Neural cell (in vitro differentiated cells): ENCODE results near the gene RND3. TPM values are rescaled to one million over a fixed set of nuclear protein-coding genes. Genes with fewer than 3 reads are reported as not detected.

Experiments used
- H2AFZ ChIP-seq: fragments of 200-600, 300-800 bp; sonication (generic), shearing (Covaris generic); 2 replicates; pipeline ENCODE4 v1.6.0; 2014; ENCODE audit warnings: low read depth, mild to moderate bottlenecking, antibody characterized with exemption, low read length, moderate library complexity
- H3F3A ChIP-seq: fragments of 200-600 bp; shearing (Covaris generic); 2 replicates; pipeline ENCODE4 v1.6.1; 2016; ENCODE audit warnings: mild to moderate bottlenecking, moderate library complexity, mixed read lengths, antibody characterized with exemption, low read length; ENCODE audit not compliant: insufficient read depth, poor library complexity, severe bottlenecking
- H3K27ac ChIP-seq: fragments of 200-600, 300-800 bp; sonication (generic), shearing (Covaris generic); 2 replicates; pipeline ENCODE4 v1.5.1; 2014; ENCODE audit warnings: mild to moderate bottlenecking, low read length, moderate library complexity
- H3K27me3 ChIP-seq: fragments of 300-800, 200-600 bp; sonication (generic), shearing (Covaris generic); 2 replicates; pipeline ENCODE4 v1.6.0; 2014; ENCODE audit warnings: mild to moderate bottlenecking, low read depth, low read length, moderate library complexity; ENCODE audit not compliant: insufficient read depth
- H3K36me3 ChIP-seq: fragments of 300-800, 200-600 bp; sonication (generic), shearing (Covaris generic); 2 replicates; pipeline ENCODE4 v1.5.1; 2014; ENCODE audit warnings: mild to moderate bottlenecking, antibody characterized with exemption, low read length, moderate library complexity; ENCODE audit not compliant: insufficient read depth
- H3K4me2 ChIP-seq: fragments of 300-800, 200-600 bp; sonication (generic), shearing (Covaris generic); 2 replicates; pipeline ENCODE4 v1.6.0; 2014; ENCODE audit warnings: mild to moderate bottlenecking, low read length
- H3K4me3 ChIP-seq: fragments of 300-800, 200-600 bp; sonication (generic), shearing (Covaris generic); 2 replicates; pipeline ENCODE4 v1.5.1; 2014; ENCODE audit warnings: mild to moderate bottlenecking, low read length, moderate library complexity
- H3K79me2 ChIP-seq: fragments of 200-600 bp; shearing (Covaris generic); replicated peaks from 2 replicates; pipeline ENCODE4 v1.6.0; 2014; ENCODE audit warnings: mild to moderate bottlenecking, low read length, moderate library complexity; ENCODE audit not compliant: insufficient read depth
- H3K9ac ChIP-seq: fragments of 300-800, 200-600 bp; sonication (generic), shearing (Covaris generic); 2 replicates; pipeline ENCODE4 v1.6.1; 2016; ENCODE audit warnings: mild to moderate bottlenecking, low read length, mixed read lengths
- H3K9me2 ChIP-seq: fragments of 200-600 bp; shearing (Covaris generic); 2 replicates; pipeline ENCODE4 v1.6.1; 2016; ENCODE audit warnings: mild to moderate bottlenecking, low read length, mixed read lengths; ENCODE audit not compliant: insufficient read depth
- H3K9me3 ChIP-seq: fragments of 200-600, 300-800 bp; sonication (generic), shearing (Covaris generic); 2 replicates; pipeline ENCODE4 v1.6.1; 2016; ENCODE audit warnings: mild to moderate bottlenecking, mixed run types, low read length, moderate library complexity, mixed read lengths
- H4K20me1 ChIP-seq: fragments of 200-600 bp; shearing (Covaris generic); 2 replicates; pipeline ENCODE4 v1.6.1; 2016; ENCODE audit warnings: mild to moderate bottlenecking, mixed run types; ENCODE audit not compliant: insufficient read depth
- EP300 ChIP-seq: fragments of 450-650 bp; conservative IDR thresholded peaks from 2 replicates; pipeline ENCODE4 v1.6.1; 2014; ENCODE audit warnings: antibody characterized with exemption, mild to moderate bottlenecking, moderate library complexity; ENCODE audit not compliant: poor library complexity, severe bottlenecking
- EZH2 ChIP-seq: fragments of 200-600, 300-800 bp; shearing (Covaris generic), sonication (generic); IDR thresholded peaks from 2 replicates; pipeline ENCODE4 v1.6.1; 2014; ENCODE audit warnings: antibody characterized with exemption, low read length, borderline replicate concordance, mild to moderate bottlenecking; ENCODE audit not compliant: insufficient read depth, poor library complexity, severe bottlenecking
- MXI1 ChIP-seq: fragments of 450-650 bp; conservative IDR thresholded peaks from 2 replicates; pipeline ENCODE4 v1.6.1; 2014; ENCODE audit warnings: antibody characterized with exemption, mild to moderate bottlenecking; ENCODE audit not compliant: poor library complexity, severe bottlenecking
- POLR2AphosphoS5 ChIP-seq: IDR thresholded peaks from 2 replicates; pipeline ENCODE4 v1.6.1; 2012
- RAD21 ChIP-seq: fragments of 450-650 bp; conservative IDR thresholded peaks from 2 replicates; pipeline ENCODE4 v1.6.1; 2014; ENCODE audit warnings: antibody characterized with exemption, mild to moderate bottlenecking, moderate library complexity
- SMC3 ChIP-seq: fragments of 450-650 bp; conservative IDR thresholded peaks from 2 replicates; pipeline ENCODE4 v1.6.1; 2014; ENCODE audit warnings: antibody characterized with exemption, mild to moderate bottlenecking, moderate library complexity; ENCODE audit not compliant: poor library complexity
- TAF1 ChIP-seq: IDR thresholded peaks from 2 replicates; pipeline ENCODE4 v1.6.1; 2012; ENCODE audit warnings: low read depth
- polyA plus RNA-seq: library from polyadenylated mRNA; depleted of rRNA; stranded (reverse); fragments of >200 nt; gene quantifications from 2 replicates; pipeline ENCODE4 v1.2.3, GENCODE V29; 2014
- TF ChIP-seq, protein P1 (sequence below): IDR thresholded peaks from 2 replicates; pipeline ENCODE4 v1.6.1; 2012; ENCODE audit warnings: borderline replicate concordance
- TF ChIP-seq, protein P2 (sequence below): fragments of 450-650 bp; IDR thresholded peaks from 2 replicates; pipeline ENCODE4 v1.5.1; 2014; ENCODE audit warnings: antibody characterized with exemption, mild to moderate bottlenecking, moderate library complexity; ENCODE audit not compliant: poor library complexity, severe bottlenecking

The RND3 gene
- polyA plus RNA-seq, 1 donor from 2014 or later, result 143 TPM

DNA sequence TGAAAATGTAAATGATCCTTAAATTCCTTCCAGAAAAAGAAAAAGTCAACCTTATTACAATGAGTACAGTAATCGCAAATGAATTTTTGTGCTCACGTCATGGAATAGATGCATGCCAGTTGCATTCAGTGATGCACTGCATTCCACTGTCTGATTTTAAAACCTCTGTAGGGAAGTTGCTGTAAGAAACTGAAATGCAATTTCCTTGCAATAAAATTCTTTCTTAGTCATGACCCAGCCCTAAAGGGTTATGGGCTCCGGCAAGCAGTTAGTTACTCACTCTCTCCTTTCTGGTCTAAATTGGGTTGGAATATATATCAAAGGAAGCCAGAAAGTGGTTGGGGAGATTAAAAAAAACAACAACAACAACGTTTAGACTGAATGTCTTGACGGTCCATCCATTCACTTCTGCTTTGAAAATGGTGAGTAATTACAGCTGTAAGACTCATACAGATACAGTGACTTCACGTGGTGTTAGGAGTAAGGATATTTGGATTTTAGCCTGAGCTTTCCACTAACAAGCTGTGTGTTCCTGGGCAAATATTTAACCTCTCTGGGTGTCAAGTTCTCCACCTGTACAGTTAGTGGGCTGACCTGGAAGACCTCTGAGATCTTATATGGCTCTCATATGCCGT lies 8.6 kb upstream of the RND3 start:
- no peaks in the 10 kb centered on the region for H3K27me3 ChIP-seq
- no peaks in the 10 kb centered on the region for H3K9me2 ChIP-seq
- no peak overlapping the region for H3K9ac ChIP-seq
- H3K4me3 ChIP-seq, result no peak overlapping the region
- no peak overlapping the region for H3K27ac ChIP-seq
- no peaks in the 10 kb centered on the region for H4K20me1 ChIP-seq
- H3K36me3 ChIP-seq, result no peaks in the 10 kb centered on the region
- no peak overlapping the region for H2AFZ ChIP-seq
- no peaks in the 10 kb centered on the region for H3K79me2 ChIP-seq
- no peaks in the 10 kb centered on the region for H3K9me3 ChIP-seq
- TF ChIP-seq RAD21, result no peak
- H3K4me2 ChIP-seq, result no peak overlapping the region
- no peaks in the 10 kb centered on the region for H3F3A ChIP-seq

DNA sequence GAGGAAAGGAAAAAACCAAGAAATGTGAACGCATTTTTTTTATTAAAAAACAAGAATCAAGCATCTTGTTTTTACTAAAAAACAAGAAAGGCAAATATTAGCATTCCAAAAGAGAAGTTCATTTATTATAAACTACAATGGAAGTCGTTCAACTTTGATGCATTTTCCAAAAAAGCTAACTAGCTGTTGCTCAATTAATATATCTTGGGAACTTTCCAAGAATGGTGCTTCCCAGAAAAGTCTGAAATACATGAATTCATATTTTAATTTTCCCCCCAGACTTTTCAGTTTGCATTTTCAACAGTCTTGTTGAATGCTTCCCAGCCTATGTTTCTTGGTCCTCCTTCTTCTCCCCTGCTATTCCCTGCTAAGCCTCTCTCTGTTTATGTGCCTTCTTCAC lies 7.5 kb upstream of the RND3 start:
- H3K4me3 ChIP-seq, result no peak overlapping the region
- no peaks in the 10 kb centered on the region for H3F3A ChIP-seq
- H3K27me3 ChIP-seq, result no peaks in the 10 kb centered on the region
- TF ChIP-seq POLR2AphosphoS5 (no peak), EZH2 (no peak), EP300 (no peak), RAD21 (no peak), SMC3 (no peak), TAF1 (no peak), MXI1 (no peak)
- TF ChIP-seq, protein P1, sequence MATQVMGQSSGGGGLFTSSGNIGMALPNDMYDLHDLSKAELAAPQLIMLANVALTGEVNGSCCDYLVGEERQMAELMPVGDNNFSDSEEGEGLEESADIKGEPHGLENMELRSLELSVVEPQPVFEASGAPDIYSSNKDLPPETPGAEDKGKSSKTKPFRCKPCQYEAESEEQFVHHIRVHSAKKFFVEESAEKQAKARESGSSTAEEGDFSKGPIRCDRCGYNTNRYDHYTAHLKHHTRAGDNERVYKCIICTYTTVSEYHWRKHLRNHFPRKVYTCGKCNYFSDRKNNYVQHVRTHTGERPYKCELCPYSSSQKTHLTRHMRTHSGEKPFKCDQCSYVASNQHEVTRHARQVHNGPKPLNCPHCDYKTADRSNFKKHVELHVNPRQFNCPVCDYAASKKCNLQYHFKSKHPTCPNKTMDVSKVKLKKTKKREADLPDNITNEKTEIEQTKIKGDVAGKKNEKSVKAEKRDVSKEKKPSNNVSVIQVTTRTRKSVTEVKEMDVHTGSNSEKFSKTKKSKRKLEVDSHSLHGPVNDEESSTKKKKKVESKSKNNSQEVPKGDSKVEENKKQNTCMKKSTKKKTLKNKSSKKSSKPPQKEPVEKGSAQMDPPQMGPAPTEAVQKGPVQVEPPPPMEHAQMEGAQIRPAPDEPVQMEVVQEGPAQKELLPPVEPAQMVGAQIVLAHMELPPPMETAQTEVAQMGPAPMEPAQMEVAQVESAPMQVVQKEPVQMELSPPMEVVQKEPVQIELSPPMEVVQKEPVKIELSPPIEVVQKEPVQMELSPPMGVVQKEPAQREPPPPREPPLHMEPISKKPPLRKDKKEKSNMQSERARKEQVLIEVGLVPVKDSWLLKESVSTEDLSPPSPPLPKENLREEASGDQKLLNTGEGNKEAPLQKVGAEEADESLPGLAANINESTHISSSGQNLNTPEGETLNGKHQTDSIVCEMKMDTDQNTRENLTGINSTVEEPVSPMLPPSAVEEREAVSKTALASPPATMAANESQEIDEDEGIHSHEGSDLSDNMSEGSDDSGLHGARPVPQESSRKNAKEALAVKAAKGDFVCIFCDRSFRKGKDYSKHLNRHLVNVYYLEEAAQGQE, result no peak
- TF ChIP-seq, protein P2, sequence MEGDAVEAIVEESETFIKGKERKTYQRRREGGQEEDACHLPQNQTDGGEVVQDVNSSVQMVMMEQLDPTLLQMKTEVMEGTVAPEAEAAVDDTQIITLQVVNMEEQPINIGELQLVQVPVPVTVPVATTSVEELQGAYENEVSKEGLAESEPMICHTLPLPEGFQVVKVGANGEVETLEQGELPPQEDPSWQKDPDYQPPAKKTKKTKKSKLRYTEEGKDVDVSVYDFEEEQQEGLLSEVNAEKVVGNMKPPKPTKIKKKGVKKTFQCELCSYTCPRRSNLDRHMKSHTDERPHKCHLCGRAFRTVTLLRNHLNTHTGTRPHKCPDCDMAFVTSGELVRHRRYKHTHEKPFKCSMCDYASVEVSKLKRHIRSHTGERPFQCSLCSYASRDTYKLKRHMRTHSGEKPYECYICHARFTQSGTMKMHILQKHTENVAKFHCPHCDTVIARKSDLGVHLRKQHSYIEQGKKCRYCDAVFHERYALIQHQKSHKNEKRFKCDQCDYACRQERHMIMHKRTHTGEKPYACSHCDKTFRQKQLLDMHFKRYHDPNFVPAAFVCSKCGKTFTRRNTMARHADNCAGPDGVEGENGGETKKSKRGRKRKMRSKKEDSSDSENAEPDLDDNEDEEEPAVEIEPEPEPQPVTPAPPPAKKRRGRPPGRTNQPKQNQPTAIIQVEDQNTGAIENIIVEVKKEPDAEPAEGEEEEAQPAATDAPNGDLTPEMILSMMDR, result no peak
- H4K20me1 ChIP-seq, result no peaks in the 10 kb centered on the region
- no peak overlapping the region for H3K9ac ChIP-seq
- H2AFZ ChIP-seq, result no peak overlapping the region
- H3K9me2 ChIP-seq, result no peaks in the 10 kb centered on the region
- H3K79me2 ChIP-seq, result no peaks in the 10 kb centered on the region
- H3K27ac ChIP-seq, result no peak overlapping the region
- H3K36me3 ChIP-seq, result no peaks in the 10 kb centered on the region
- H3K9me3 ChIP-seq, result no peaks in the 10 kb centered on the region
- H3K4me2 ChIP-seq, result no peak overlapping the region
